ENCODE results near the gene ZMPSTE24.

ZMPSTE24 gene

DNA sequence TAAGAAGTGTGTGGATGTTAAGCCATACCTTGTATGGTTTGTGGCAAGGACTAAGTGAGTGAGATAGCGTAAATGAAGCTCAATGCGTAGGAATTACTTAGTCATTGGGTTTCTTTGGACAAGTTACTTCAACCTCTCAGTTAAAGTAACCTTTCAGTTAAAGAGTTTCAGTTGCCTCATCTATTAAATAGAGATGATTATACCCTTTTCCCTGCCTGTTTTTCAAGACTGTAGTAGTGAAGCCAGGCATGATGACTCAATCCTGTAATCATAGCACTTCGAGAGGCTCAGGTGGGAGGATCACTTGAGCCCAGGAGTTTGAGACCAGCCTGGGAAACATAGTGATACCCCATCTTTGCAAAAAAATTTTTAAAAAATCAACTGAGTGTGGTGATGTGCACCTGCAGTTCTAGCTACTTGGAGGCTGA, 6.3 kb downstream of the ZMPSTE24 start:
- no peak for DNase-seq (ENCODE audit: low spot score)

DNA sequence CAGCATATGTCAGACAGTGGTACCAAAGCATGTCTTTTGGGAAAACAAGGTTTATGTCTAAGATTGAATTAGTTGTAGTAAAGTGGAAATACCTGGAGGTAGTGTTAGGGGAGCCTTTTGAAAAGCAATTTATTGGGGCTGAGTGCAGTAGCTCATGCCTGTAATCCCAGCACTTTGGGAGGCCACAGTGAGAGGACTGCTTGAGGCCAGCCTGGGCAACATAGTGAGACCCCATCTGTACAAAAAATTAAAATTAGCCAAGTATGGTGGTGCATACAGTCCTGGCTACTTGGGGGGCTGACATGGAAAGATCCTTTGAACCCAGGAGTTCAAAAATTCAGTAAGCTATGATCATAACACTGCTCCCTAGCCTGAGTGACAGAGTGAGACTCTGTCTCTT, 7.3 kb downstream of the ZMPSTE24 start:
- DNase-seq (ENCODE audit: low spot score): no peak

DNA sequence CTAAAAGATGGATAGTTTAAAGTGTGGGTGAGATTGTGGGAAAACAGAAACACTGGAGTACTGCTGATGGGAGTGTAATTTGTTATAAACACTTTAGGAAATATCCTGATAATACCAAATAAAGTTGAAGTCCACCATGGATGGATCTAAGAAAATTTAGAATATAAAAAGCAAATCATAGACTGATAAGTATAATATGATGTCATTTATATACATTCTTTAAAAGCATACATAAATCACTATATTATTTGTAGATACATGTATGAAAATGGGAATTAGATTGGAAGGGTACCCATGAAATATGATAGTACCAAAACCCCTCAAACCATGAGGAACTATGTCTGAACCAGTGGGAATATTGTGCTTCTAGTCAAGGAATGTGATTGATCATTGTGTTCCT, 7.9 kb downstream of the ZMPSTE24 start:
- no peak for DNase-seq (ENCODE audit: low spot score)

DNA sequence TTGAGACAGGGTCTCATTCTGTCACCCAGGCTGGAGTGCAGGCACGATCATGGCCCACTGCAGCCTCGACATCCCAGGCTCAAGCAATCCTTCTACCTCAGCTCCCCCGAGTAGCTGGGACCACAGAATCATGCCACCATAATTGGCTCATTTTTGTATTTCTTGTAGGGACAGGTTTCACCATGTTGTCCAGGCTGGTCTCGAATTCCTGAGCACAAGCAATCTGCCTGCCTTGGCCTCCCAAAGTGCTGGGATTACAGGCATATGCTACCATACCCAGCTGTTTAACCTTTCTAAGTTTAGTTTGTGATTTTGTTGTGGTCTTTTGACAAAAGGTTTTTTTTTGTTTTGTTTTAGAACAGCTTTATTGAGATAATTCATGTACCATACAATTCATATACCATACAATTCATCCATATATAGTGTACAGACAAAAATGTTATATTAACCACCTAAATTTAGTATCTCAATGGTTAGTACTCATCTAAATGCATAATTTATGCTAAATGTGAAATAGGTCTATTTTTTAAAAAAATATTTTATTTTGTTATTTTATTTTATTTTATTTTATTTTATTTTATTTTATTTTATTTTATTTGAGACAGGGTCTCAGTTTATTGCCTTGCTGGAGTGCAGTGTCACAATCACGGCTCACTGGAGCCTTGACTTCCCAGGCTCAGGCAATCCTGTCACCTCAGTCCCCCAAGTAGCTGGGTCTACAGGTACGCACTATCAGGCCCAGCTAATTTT, 8.9 kb downstream of the ZMPSTE24 start:
- no peak for DNase-seq (ENCODE audit: low spot score)

DNA sequence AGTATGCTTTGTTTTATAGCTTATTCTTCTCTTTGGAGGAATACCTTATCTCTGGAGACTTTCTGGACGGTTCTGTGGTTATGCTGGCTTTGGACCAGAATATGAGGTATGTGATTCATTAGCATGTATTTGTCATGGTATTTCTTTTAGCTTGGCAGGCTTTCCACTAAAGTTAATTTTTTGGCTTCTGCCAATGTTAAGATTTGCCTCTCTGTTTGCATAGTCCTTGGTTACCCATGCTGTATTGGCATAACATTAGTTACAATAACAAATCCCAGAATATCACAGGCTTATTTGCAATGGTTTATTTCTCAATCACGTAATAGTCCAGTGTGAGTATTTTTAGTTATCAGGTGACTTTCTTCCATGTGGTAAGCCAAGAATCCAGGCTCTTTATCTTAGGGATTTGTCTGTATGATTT, 9.7 kb downstream of the ZMPSTE24 start:
- no peak for DNase-seq (ENCODE audit: low spot score)

DNA sequence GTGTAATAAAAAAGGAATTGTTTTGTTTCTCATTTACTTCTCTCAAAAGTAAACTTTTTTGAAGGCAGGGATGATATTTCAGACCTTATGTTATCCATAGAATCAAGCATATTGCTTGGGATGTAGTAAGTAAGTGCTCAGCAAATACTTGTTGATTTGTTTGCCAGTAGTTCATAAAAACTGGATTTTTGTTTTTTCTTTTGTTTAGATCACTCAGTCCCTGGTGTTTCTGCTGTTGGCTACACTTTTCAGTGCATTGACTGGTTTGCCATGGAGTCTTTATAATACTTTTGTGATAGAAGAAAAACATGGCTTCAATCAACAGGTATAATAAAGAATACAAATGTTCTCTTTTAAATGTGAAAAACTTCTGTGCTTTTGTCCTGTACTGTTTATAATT, 10.2 kb downstream of the ZMPSTE24 start:
- DNase-seq (ENCODE audit: low spot score): no peak

DNA sequence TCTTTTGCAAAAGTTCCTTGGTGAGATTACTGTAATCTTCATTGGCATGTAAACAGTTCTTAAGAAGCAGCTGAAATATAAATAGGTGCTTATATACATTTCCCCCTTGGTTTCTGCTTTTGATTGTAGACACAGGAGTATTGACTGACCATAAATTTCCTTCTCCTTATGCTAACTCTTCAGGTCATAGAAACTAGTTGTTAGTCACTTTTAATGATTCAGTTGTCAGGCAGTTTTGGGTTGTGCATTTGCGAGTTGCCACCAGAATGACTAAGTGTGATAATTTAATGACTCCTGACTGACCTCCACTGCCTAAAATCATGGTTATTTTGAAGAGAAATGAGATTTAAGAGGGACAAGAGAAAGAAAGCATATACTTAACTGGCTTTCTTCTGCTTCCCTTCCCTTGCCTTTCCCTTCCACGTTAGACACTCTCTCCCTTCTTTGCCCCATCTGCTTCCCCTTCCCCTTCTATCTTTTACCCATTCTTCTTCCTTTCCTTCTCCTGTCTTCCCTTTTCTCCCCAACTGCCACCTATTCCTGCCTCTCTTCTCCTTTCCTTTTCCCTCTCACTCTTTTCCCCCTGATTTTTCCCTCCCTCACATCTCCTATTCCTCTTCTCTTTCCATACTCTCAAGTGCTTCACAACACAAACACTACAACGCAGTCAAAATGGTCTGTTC, 12.3 kb downstream of the ZMPSTE24 start:
- DNase-seq (ENCODE audit: low spot score): no peak

DNA sequence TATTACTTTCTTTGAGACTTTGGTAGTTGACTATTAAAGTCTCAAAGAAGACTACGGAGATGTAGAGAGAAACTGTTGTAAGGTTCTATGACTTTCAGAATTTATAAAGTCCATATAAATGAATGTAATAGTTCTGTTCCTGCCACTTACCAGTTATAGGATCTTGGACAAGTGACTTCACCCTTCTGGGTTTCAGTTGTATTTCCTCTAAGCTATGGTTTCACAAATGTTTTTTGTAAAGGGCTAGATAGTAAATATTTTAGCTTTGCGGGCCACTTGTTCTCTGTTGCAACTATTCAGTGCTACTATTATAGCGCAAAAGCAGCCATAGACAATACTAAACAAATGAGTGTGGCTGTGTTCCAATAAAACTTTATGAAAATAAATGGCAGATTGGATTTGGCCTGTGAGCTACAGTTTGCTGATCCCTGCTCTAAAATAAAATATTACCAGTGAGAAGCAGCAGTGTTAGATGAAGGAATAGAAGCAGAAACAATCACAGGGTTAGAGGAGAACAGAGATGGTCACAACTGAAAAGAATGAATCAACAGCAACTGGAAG, 14.7 kb downstream of the ZMPSTE24 start:
- no peak for DNase-seq (ENCODE audit: low spot score)

DNA sequence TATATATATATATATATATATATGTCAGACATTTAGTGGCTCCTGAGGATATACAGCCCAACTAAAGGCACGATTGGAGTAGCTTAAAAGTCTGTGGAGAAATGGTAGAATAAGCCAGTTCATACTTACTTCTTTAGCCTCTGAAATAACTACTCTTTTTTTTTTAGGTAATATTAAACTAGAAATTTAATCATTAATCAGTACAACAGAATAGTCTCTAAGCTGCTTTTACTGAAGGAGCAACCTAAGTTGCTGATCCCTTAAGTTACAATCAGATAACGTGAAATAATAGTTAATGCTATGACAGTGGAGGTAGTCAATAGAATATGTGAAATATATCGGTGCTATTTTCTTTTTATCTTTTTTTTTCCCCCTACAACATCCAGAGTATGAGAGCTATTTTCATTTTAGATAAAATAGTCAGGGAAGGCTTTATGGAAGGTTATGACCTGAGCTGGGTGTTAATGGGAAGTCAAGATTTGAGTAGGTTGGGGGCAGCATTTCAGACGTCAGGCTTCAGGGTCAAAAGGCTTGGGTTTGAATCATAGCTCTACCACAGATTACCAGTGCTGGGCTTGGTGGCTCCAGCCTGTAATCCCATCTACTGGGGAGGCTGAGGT, 15.6 kb downstream of the ZMPSTE24 start:
- no peak for DNase-seq (ENCODE audit: low spot score)

DNA sequence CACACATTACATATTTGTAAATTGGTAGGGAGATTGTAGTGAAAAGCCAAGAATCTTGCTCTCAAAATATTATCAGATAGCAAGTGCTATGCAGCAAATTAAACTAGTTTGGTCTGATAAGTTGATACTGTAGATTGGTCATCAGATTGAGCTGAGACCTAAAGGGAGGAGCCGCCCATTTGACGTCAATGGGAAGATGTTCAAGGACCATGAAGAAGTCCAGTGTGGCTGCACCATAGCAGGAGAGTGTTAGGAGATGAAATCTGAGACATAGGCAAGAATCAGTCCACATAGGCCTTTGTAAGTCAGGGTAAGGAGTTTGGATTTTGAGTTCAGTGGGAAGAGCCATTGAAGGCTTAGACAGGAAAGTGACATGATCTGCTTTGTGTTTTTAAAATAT, 16.3 kb downstream of the ZMPSTE24 start:
- DNase-seq (ENCODE audit: low spot score): no peak

DNA sequence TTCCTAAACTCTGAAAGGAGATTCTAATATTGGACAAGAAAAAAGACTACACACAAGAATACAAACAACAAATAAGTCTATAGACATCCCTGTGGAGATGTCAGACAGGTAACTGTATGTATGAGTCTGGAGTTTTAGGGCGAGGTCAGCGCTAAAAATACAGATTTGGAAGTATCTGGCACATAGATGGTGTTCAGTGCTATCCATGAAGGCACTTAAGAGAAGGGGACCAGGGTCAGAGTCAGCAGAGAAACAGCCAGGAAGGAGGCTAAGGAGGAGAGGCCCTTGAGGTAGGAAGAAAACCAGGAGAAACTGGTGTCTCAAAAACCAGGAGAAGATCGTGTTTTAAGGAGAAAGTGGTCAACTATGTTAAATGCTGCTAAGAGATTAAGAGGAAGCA, 18.1 kb downstream of the ZMPSTE24 start:
- DNase-seq (ENCODE audit: low spot score): no peak

DNA sequence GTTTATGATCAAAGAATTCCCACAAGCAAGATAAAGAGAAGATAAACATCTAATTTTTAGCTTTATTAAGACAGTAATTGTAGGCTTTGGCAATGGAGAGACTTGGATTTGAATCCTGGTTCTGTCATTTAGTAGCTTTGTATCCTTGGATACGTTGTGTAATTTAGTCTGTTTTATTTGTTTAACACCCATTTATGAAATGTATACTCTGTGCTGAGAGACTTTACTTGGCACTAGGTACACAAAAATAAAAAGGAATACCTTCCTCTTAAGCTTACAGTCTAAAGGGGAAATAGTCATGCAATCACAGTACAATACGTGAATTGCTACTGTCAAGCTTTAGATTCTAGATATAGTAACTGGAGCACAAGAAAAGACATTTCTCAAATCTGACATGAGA, 23.8 kb downstream of the ZMPSTE24 start:
- no peak for DNase-seq (ENCODE audit: low spot score)

DNA sequence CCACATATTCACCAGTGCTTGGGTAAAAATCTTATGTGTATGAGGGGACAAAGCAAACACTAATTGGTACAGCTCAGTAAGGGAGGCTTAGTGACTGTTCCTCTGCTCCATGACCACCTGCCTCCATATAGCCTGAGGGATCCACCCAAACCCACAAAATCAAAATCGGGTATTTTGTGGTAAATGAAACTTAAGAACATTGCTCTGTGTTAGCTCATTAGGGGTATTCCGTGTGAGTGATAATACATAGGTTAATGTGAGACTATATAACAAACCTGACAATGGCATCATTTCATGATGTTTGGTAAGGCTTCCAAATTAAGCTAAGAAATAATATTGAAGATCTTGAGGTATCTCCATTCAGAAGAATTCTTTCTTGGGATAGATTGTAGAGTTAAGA, 33.3 kb downstream of the ZMPSTE24 start:
- DNase-seq (ENCODE audit: low spot score): no peak

DNA sequence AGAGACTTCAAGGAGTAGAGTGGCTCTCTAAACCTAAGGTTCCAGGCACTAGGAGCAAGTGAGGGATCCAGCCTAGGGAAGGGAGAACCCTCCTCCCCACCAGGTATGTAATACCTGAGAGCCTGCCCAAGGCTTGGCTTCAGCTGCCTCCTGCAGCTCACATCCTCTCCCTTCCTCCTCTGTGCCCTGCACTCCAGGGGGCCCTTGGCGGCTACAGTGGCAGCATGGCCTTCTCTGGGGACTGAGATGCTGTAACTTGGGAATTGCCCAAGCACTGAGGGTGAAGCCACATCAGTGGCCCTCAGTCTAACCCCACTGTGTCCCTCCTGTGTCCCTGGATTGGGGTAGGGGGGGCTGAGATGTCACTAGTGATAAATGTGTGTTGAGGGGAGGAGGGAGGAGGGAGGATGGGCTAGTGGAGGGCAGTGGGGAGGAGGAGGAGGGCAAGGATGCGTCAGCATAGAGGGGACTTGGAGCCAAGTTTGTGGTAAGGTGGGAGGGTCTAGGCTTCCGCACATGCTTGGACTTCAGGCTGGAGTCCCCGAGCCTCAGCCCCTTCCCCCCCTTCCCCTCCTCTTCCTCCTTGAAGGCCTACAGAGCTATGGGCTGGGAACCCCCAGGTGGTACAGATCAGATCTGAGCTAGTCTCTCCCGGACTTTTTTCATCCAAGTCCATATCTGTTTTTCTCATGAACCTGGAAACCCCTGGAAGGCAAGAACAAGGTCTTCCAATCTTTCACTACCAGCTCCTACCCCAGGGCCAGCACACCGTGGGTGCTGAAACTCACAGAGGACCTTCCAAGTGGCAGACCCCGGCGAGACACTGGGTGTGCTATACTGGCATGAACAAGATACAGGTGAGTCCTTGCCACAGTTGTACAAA, 41.6 kb downstream of the ZMPSTE24 start:
- no peak for DNase-seq (ENCODE audit: low spot score)

DNA sequence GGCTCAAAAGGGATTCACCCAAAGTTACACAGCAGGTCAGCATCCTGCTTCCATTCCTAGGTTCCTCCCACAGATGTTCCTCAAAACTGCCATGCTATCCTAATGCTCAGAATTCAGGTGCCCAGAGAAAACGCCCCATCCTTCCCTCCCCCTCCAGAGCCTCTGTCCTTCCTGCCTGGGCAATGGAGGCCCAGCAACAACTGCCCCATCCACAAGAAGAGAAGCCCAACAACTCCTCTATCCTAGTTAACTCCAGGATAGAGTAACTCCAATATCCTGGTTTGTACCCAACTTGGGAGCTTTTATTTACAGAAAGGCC, 42.2 kb downstream of the ZMPSTE24 start:
- DNase-seq (ENCODE audit: low spot score): no peak

DNA sequence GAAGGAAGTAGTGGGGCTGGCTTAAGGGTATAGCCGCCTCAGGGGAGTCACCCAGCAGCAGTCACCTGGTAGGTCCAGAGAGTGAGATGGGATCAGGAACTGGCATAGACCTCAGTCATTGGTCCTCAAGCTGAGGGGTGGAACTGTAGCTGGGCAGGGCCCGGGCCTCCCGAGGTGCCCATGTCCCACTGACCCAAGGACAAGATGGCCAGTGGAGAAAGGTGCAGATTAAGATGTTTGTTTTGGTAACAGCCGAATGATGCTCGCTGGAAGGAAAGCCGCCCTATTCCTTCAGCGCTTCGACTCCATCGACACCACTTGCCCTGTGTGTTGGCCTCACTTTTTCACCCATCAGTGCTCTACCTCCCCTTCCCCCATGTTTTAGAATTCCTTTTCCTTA, 42.6 kb downstream of the ZMPSTE24 start:
- no peak for DNase-seq (ENCODE audit: low spot score)

DNA sequence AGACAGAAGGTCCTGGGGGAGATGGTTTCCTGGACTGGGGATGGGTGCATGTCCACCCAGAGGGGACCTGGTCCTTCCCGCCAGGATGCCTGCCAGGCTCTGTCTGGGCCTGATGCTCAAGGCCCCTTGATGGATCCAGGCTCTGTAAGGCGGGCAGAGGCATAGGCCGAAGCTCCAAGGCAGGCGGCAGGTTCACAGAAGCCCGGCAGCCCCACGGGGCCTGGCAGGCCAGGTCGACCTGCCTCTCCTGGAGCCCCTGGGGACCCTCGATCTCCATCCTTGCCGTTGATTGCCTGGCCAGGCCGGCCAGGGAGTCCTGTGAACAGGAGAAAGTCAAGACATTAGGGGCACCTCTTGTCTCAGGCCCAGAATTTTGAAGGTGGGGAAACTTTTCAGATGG, 43.0 kb downstream of the ZMPSTE24 start:
- DNase-seq (ENCODE audit: low spot score): no peak

DNA sequence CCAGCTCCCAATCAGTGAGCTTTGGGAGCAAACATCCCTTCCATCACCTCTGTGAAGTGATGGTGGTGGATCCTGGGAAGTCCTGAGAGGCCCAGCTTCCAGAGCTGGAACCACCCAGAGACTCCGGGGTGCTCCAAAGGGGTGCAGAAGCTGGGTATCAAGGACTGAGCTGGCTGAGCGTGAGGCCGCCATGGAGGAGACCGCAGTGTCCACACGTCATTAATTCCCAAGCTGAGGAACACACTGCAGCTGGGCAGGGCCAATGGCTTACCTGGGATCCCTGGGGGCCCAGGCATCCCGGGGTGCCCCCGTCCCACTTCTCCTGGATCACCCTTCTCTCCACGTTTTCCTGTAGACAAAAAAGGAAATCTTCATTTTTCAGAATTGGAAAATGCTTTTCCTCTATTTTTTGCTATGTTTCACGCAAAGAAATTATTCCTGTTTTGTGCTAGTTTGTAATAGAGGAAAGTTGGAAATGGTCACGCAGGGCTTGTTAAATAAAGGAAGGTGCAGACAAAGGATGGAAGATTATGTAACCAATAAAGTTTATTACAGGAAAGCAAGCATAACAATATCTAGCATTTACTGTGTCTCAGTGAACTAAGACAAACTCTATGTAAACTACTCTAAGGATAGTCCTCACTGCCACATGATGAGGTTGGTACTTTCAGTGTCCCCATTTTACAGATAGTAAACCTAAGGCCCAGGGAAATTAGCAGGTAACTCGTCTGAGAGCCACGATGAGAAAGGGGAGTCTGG, 43.7 kb downstream of the ZMPSTE24 start:
- no peak for DNase-seq (ENCODE audit: low spot score)

DNA sequence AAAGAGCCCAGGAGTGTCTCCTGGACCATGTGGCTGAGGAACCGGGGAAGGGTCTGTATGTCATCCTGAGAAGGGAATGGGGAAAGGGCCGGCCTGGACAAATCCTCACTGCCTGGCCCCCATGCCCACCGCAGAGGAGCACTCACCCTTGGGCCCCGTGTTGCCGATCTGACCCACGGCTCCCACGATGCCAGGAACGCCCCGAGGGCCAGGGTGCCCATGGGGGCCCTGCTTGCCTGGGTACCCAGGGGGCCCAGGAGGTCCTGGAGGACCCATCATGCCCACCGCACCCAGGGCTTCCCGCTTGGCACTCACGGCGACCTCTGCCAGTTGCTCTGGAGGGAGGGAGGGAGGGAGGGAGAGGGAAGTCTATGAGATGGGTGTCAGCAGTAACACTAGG, 44.4 kb downstream of the ZMPSTE24 start:
- no peak for DNase-seq (ENCODE audit: low spot score)

DNA sequence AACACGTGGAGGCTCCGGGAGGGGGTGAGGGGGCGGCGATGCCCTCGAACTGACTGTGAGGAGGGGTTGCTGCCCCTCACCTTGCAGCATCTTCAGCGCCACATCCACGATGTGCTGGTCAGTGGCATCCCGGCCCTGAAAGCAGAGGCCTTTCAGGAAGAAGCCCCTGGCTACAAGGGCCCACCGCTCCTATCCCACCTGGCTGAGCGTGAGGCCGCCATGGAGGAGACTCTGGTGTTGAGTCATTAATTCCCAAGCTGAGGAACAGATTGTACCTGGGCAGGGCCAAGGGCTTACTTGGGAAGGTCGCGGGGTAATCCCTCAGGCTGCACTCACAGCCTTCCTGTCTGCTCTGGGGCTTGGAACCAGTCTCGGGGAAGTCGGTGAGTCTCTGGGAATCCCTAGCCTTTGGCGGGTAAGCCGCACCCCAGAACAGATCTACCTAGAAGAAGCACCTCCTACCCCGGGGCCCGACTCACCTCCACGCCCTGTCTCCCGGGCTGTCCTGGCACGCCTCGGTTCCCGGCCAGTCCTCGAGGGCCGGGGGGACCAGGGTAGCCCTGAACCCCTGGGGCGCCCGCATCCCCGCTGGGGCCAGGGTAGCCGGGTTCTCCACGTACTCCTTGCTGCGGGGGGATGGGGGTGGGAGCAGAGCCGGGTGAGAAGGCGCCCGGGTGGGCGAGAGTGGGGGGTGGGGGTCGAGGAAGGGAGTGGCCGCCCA, 45.2 kb downstream of the ZMPSTE24 start:
- no peak for DNase-seq (ENCODE audit: low spot score)

DNA sequence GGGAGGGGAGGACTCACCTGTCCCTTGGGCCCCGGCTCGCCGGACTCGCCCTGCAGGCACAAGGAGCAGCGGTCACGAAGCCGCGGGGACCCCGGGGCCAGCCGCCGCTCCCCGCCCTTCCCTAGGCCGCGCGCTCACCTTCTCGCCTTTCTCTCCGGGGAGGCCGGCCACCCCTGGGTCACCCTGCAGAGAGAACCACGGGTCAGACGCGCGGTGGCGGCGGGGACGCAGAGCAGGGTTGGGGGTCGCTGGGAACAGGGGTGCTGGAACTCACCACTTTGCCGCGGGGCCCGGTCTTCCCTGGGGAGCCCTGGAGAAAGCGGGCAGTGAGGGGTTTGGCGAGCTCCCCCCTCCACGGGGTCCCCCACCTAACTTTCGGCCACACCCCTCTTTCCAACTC, 45.8 kb downstream of the ZMPSTE24 start:
- DNase-seq (ENCODE audit: low spot score): no peak

Data from iPS-NIHi11 (cell line).